ENCODE results near the gene KLHL11. TPM values are rescaled to one million over a fixed set of nuclear protein-coding genes. Genes with fewer than 3 reads are reported as not detected.

KLHL11 gene
- total and polyA plus RNA-seq, 7 donors = 1.1 to 6.1 (median 2.4) TPM

DNA sequence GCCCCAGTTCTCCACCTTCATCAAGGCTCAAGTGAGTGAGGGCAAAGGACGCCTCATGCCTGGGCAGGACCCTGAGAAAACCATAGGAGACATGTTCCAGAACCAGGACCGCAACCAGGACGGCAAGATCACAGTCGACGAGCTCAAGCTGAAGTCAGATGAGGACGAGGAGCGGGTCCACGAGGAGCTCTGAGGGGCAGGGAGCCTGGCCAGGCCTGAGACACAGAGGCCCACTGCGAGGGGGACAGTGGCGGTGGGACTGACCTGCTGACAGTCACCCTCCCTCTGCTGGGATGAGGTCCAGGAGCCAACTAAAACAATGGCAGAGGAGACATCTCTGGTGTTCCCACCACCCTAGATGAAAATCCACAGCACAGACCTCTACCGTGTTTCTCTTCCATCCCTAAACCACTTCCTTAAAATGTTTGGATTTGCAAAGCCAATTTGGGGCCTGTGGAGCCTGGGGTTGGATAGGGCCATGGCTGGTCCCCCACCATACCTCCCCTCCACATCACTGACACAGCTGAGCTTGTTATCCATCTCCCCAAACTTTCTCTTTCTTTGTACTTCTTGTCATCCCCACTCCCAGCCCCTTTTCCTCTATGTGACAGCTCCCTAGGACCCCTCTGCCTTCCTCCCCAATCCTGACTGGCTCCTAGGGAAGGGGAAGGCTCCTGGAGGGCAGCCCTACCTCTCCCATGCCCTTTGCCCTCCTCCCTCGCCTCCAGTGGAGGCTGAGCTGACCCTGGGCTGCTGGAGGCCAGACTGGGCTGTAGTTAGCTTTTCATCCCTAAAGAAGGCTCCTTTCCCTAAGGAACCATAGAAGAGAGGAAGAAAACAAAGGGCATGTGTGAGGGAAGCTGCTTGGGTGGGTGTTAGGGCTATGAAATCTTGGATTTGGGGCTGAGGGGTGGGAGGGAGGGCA, 42.7 kb downstream of the KLHL11 start:
- H3K27ac ChIP-seq = no peak overlapping the region
- no peak for ATAC-seq
- H3K4me1 ChIP-seq = no peaks in the 10 kb centered on the region
- no peak for DNase-seq
- no peak for TF ChIP-seq CTCF (IDR thresholded peaks at IDR 0.05)
- H3K27me3 ChIP-seq (ENCODE audit: insufficient read depth in 3 of 3, low read length in 2 of 3) = no peaks in the 10 kb centered on the region
- intact Hi-C loops (cut with DNase I) = loop anchor here in 1 of 2 donors (1.0 kb wide), 1 partner anchor 19 kb away; no protein-coding TSS in a partner anchor
- H3K4me3 ChIP-seq = no peak overlapping the region
- no peaks in the 10 kb centered on the region for H3K9me3 ChIP-seq
- H3K36me3 ChIP-seq (ENCODE audit: insufficient read depth in 1 of 2, low read depth in 1 of 2) = peaks cover 0 to 34% of the 10 kb centered on the region in 2 donors
- 76 to 79% (median 79%) methylated on average over 12 of the region's 12 CpGs for WGBS, 3 donors

DNA sequence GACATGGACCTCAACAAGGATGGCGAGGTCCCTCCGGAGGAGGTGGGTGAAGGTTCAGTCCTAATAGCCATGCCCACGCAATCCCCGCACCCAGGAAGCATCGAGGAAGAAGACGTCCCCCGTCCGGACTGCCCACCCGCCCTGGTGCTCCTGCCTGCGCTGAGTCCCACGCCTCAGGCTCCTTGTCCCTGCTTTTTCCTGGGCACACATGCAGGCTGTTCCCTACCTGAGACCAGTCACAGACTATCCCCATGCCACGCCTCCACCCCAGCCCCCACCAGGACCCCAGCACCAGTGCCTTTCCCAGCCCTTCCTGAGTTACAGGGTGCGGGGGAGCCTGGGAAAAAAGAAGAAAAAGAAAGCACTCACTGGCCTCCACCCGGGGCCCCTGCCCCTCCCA, 43.4 kb downstream of the KLHL11 start:
- no peak overlapping the region for H3K27ac ChIP-seq
- no peaks in the 10 kb centered on the region for H3K9me3 ChIP-seq
- H3K36me3 ChIP-seq (ENCODE audit: insufficient read depth in 1 of 2, low read depth in 1 of 2) = peaks cover 0 to 27% of the 10 kb centered on the region in 2 donors

GRCh38 chr17:41818024-41818423, 47.2 kb downstream of the KLHL11 start:
- no peak for TF ChIP-seq CTCF (IDR thresholded peaks at IDR 0.05)
- Histone ChIP-seq H3K4me1 (no peaks in the 10 kb centered on the region), H3K27me3 (ENCODE audit: insufficient read depth in 3 of 3, low read length in 2 of 3) (no peaks in the 10 kb centered on the region), H3K36me3 (ENCODE audit: insufficient read depth in 1 of 2, low read depth in 1 of 2) (no peaks in the 10 kb centered on the region), H3K9me3 (no peaks in the 10 kb centered on the region), H3K4me3 (no peak overlapping the region), H3K27ac (no peak overlapping the region)
- WGBS, 3 donors = 94 to 97% (median 97%) methylated on average over 20 of the region's 20 CpGs
- ATAC-seq (no peak), DNase-seq (no peak)
- intact Hi-C loops (cut with DNase I) = no loop called here

More for the DNA sequence above, 43.4 kb downstream of the KLHL11 start:
- TF ChIP-seq CTCF (IDR thresholded peaks at IDR 0.05) = no peak
- Histone ChIP-seq H3K4me1 (no peaks in the 10 kb centered on the region), H3K4me3 (no peak overlapping the region), H3K27me3 (ENCODE audit: insufficient read depth in 3 of 3, low read length in 2 of 3) (no peaks in the 10 kb centered on the region)
- intact Hi-C loops (cut with DNase I) = no loop called here
- peak in 1 of 4 donors; percentile 23 for ATAC-seq
- no peak for DNase-seq
- WGBS, 3 donors = 82 to 89% (median 86%) methylated on average over 13 to 14 of the region's 14 CpGs

DNA sequence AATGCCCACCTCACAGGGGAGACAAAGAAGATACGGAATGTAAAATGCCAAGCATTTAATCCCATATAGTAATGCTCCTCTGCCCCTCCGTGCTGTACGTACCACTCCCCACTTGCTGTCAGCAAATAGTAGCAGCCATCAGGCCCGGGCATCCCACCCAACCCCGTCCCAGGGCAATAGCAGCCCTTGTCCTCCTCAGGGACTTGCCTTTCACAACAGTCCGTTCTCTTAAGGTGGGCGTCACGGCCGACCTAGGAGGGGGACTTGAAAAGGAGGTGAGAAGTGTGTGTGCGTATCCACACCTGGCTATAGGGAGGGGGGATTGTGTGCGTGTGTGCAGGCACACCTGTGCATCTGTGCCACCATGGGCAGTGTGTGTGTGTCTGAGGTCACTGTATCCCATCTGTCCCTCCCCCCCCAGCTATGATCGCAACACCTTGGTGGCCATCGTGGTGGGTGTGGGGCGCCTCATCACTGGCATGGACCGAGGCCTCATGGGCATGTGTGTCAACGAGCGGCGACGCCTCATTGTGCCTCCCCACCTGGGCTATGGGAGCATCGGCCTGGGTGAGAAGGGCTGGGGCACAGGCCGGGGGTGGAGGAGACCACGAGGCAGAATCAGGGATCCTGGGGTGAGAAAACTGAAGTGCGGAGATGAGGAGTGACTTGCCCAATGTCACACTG, 48.4 kb downstream of the KLHL11 start:
- DNase-seq = no peak
- no peak for TF ChIP-seq CTCF (IDR thresholded peaks at IDR 0.05)
- Histone ChIP-seq H3K27me3 (ENCODE audit: insufficient read depth in 3 of 3, low read length in 2 of 3) (no peaks in the 10 kb centered on the region), H3K4me3 (no peak overlapping the region), H3K4me1 (no peaks in the 10 kb centered on the region), H3K36me3 (ENCODE audit: insufficient read depth in 1 of 2, low read depth in 1 of 2) (no peaks in the 10 kb centered on the region), H3K27ac (no peak overlapping the region), H3K9me3 (no peaks in the 10 kb centered on the region)
- intact Hi-C loops (cut with DNase I) = no loop called here
- ATAC-seq = no peak
- 92 to 95% (median 93%) methylated on average over 20 to 23 of the region's 23 CpGs for WGBS, 3 donors
